GM10266 (cell line): ENCODE results near the gene REG3G.

ENCODE experiments used
- DNase-seq: peaks from one replicate; pipeline ENCODE4 v3.0.0; 2012; ENCODE audit errors: extremely low spot score
- TF ChIP-seq, protein P1 (sequence below): IDR thresholded peaks from 2 replicates; pipeline ENCODE4 v1.5.1; 2012; ENCODE audit warnings: mild to moderate bottlenecking, low read depth; ENCODE audit not compliant: control insufficient read depth, insufficient read depth; ENCODE audit errors: missing control alignments

The REG3G gene

GRCh38 chr2:78984386-78984785 is 41.1 kb upstream of the REG3G start:
- TF ChIP-seq, protein P1, sequence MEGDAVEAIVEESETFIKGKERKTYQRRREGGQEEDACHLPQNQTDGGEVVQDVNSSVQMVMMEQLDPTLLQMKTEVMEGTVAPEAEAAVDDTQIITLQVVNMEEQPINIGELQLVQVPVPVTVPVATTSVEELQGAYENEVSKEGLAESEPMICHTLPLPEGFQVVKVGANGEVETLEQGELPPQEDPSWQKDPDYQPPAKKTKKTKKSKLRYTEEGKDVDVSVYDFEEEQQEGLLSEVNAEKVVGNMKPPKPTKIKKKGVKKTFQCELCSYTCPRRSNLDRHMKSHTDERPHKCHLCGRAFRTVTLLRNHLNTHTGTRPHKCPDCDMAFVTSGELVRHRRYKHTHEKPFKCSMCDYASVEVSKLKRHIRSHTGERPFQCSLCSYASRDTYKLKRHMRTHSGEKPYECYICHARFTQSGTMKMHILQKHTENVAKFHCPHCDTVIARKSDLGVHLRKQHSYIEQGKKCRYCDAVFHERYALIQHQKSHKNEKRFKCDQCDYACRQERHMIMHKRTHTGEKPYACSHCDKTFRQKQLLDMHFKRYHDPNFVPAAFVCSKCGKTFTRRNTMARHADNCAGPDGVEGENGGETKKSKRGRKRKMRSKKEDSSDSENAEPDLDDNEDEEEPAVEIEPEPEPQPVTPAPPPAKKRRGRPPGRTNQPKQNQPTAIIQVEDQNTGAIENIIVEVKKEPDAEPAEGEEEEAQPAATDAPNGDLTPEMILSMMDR, result no peak
- no peak for DNase-seq

GRCh38 chr2:78985558-78985957 is 39.9 kb upstream of the REG3G start:
- no peak for DNase-seq
- TF ChIP-seq, protein P1, result no peak

GRCh38 chr2:78989051-78989450 is 36.5 kb upstream of the REG3G start:
- TF ChIP-seq, protein P1, result no peak

DNA sequence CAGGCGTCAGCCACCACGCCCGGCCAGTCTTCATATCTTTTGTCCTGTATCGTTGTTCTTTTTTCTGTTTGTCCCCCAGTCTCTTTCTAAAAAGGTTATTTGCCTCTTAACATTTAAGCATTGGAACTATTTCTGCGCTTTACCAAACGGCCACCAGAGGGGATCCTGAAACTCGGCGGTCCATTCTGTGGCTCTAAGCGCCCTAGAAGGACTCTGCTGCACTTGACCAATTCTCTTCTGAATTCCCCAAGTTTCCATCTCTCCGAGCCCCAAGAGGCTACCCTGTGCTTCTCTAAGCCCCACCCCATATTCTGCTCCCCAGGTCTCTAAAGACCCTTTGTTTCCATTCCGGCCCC is 33.1 kb upstream of the REG3G start:
- DNase-seq, result no peak
- TF ChIP-seq, protein P1, result no peak

More at GRCh38 chr2:78989051-78989450, 36.5 kb upstream of the REG3G start:
- no peak for DNase-seq

DNA sequence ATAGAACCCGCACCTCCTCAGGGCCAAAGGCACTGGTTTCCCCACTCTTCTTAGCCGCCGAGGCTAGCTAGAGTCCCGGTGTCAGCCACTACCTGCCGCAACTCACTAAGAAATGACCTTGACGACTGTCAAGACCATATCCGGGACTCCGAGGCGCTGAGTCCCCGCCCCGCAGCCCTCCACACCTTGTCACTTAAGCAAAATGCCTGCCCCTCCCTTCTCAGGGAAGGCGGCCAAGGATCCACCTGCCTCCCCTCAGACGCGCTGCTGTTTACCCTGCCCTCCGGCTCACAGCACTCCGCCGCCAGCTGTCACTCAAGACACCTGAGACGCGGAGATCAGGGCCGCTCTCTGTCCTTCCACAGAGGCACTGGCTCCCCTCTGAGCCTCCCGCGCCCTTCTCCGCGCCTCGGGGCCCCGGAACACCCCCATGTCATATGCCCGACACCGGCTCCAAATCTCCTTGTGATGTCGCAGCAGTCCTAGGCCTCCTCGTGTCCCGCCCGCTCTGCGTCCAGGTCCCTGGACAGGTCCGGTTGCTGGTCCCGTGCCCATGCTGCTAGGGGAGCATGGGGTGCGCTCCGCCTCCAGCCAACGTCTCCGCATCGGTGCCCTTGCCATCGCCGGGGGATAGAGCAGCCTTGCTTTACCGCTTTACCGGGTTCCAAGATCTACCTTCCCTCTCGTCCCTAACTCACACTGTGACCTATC is 32.5 kb upstream of the REG3G start:
- TF ChIP-seq, protein P1, result no peak
- DNase-seq, result no peak

- TF ChIP-seq, protein P1, result no peak
- DNase-seq, result no peak
Observed at GRCh38 chr2:78993518-78994148, 31.9 kb upstream of the REG3G start.

DNA sequence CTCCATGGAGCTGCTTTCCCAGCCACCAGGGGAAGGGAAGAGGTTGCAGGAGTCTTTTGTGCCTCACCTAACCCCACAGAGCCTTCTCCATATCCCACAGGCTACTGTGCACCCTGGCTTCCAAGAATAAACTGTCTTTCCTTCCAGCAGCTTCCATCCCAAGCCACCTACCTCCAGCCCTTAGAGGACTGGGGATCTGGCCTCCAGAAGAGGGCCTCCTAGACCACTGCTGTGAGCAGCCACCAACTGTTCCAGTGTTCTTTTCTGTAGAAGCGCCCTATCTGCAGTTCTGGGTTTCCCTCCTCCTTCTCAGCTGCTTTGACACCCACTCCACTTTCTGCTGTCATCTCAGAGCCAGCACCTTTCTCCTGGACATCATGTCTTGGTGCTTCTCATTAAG is 30.7 kb upstream of the REG3G start:
- DNase-seq, result no peak
- TF ChIP-seq, protein P1, result no peak
